ENCODE data around the gene SGCG.
"Not testable (repeated sequence)": the region's sequence is repeated elsewhere in the genome, so short reads cannot be mapped to it uniquely, and the experiment has no call there.

Gene SGCG

DNA sequence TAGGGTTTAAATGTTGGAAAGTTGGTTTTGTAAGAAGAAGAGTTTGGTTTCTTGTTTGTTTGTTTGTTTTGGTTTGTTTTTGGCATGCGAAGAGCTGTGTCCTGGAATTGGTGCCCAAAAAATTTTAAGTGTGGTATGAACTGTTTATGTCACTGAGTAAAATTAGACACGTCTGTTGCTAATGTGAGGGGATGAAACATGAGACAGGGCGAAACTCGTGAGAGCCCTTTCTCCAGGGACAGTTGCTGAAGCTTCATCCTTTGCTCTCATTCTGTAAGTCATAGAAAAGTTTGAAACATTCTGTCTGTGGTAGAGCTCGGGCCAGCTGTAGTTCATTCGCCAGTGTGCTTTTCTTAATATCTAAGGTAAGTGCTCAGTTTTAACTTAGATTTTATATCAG is at the start of gene SGCG:
Gene SGCG (plus strand): TSS at position 269 of the 400 bp plus-strand sequence. CDS start 22,716 bp downstream, outside the sequence.
- no peak for DNase-seq (ENCODE audit: low read depth)
- H3K4me3 ChIP-seq (replicated peaks; ENCODE audit: low read depth, low read length): no peak within 1 kb of the TSS
- TF ChIP-seq, protein P1, sequence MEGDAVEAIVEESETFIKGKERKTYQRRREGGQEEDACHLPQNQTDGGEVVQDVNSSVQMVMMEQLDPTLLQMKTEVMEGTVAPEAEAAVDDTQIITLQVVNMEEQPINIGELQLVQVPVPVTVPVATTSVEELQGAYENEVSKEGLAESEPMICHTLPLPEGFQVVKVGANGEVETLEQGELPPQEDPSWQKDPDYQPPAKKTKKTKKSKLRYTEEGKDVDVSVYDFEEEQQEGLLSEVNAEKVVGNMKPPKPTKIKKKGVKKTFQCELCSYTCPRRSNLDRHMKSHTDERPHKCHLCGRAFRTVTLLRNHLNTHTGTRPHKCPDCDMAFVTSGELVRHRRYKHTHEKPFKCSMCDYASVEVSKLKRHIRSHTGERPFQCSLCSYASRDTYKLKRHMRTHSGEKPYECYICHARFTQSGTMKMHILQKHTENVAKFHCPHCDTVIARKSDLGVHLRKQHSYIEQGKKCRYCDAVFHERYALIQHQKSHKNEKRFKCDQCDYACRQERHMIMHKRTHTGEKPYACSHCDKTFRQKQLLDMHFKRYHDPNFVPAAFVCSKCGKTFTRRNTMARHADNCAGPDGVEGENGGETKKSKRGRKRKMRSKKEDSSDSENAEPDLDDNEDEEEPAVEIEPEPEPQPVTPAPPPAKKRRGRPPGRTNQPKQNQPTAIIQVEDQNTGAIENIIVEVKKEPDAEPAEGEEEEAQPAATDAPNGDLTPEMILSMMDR (IDR thresholded peaks at IDR 0.05; ENCODE audit: low read length, missing control alignments): no peak

GRCh38 chr13:23134542-23134941 is 46.2 kb upstream of the SGCG start:
- TF ChIP-seq, protein P1 (IDR thresholded peaks at IDR 0.05; ENCODE audit: low read length, missing control alignments): no peak
- no peak overlapping the region for H3K4me3 ChIP-seq (replicated peaks; ENCODE audit: low read depth, low read length)
- no peak for DNase-seq (ENCODE audit: low read depth)

DNA sequence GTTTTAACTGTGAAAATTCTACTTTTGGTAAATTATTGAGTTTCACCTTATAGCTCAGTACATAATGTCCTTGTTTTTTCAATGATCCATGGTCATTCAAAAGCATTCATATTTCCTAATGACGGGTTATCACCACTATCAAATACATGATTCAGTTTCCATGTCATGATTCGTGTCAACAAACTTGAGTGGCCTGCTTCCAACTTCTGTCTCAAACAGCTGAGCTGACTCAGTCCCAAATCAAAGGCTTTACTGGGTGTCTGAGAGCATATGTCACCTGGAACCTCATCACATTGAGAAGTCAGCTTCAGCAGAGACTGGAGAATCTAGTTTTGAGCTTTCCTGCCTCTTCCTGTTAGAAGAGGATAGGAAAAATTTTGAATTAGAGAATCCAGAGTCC is 40.3 kb upstream of the SGCG start:
- no peak overlapping the region for H3K4me3 ChIP-seq (replicated peaks; ENCODE audit: low read depth, low read length)
- TF ChIP-seq, protein P1 (IDR thresholded peaks at IDR 0.05; ENCODE audit: low read length, missing control alignments): no peak
- DNase-seq (ENCODE audit: low read depth): no peak

- TF ChIP-seq, protein P1 (IDR thresholded peaks at IDR 0.05; ENCODE audit: low read length, missing control alignments): no peak
- DNase-seq (ENCODE audit: low read depth): no peak
- H3K4me3 ChIP-seq (replicated peaks; ENCODE audit: low read depth, low read length): no peak overlapping the region
Observed at GRCh38 chr13:23141964-23142363, 38.8 kb upstream of the SGCG start.

DNA sequence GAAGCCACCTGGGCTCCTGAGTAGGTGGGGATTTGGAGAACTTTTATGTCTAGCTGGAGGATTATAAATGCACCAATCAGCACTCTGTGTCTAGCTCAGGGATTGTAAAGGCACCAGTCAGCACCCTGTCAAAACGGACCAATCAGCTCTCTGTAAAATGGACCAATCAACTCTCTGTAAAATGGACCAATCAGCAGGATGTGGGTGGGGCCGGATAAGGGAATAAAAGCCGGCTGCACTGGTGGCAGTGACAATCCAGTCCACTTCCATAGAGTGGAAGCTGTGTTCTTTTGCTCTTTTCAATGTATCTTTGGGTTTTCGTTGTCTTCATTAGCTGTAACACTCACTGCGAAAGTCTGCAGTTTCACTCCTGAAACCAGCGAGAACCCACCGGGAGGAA is 38.2 kb upstream of the SGCG start:
- DNase-seq (ENCODE audit: low read depth); H3K4me3 ChIP-seq (replicated peaks; ENCODE audit: low read depth, low read length): not testable (repeated sequence)

- TF ChIP-seq, protein P1 (IDR thresholded peaks at IDR 0.05; ENCODE audit: low read length, missing control alignments): no peak
- no peak for DNase-seq (ENCODE audit: low read depth)
- no peak overlapping the region for H3K4me3 ChIP-seq (replicated peaks; ENCODE audit: low read depth, low read length)
Observed at GRCh38 chr13:23144431-23144830, 36.3 kb upstream of the SGCG start.

DNA sequence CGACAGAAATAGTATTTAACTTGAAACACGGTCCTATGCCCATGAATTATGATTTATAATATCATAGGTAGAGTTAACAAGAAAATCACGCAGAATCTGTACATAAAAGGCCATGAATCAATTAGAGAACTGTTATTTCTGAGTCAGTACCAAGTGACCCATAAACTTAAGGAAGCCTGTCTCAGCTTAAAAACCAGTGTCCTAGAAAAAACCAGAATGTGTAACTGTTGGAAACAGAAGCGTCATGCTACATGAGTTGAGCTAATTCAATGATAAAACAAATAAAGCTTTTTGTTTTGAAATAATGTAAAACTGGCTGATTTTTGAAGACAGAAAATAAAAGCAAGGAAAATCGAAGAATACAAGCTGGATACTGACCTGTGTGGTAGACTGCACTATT is 34.8 kb upstream of the SGCG start:
- no peak overlapping the region for H3K4me3 ChIP-seq (replicated peaks; ENCODE audit: low read depth, low read length)
- TF ChIP-seq, protein P1 (IDR thresholded peaks at IDR 0.05; ENCODE audit: low read length, missing control alignments): no peak

More for the DNA sequence above, 34.8 kb upstream of the SGCG start:
- no peak for DNase-seq (ENCODE audit: low read depth)

All from fibroblast of pulmonary artery (primary cell).